GM12873 (cell line): Measurements from ENCODE around the gene PACRG.

Source experiments
- CTCF ChIP-seq: IDR thresholded peaks from 2 replicates; pipeline ENCODE4 v1.5.1; 2012; ENCODE audit warnings: low read depth, mild to moderate bottlenecking, moderate library complexity, low read length, control low read depth; ENCODE audit not compliant: insufficient read depth; ENCODE audit errors: missing control alignments

Gene PACRG

GRCh38 chr6:163364641-163365040 is 636.9 kb downstream of the PACRG start:
- no peak for TF ChIP-seq CTCF
